Kidney epithelial cell (primary cell): ENCODE results near the gene EHF. TPM values are rescaled to one million over a fixed set of nuclear protein-coding genes. Genes with fewer than 3 reads are reported as not detected.
"Not testable (repeated sequence)": the region's sequence is repeated elsewhere in the genome, so short reads cannot be mapped to it uniquely, and the experiment has no call there.

ENCODE experiments used
- DNase-seq: peaks from one replicate; pipeline ENCODE4 v3.0.0-alpha.2; 2010; ENCODE audit warnings: low read depth
- H3K27me3 ChIP-seq: 2 replicates; pipeline ENCODE4 v1.6.0; 2011; ENCODE audit warnings: low read length; ENCODE audit not compliant: control insufficient read depth, insufficient read depth
- H3K36me3 ChIP-seq: 2 replicates; pipeline ENCODE4 v1.5.1; 2011; ENCODE audit warnings: low read length; ENCODE audit not compliant: control insufficient read depth, insufficient read depth
- H3K4me3 ChIP-seq: 2 replicates; pipeline ENCODE4 v1.5.1; 2011; ENCODE audit warnings: low read depth, mild to moderate bottlenecking, control low read depth, low read length
- total RNA-seq: library from RNA; depleted of rRNA; stranded (reverse); fragments of >200 nt; gene quantifications from 2 replicates; pipeline ENCODE4 v1.2.3, GENCODE V29; 2015
- TF ChIP-seq, protein P1 (sequence below): IDR thresholded peaks from 2 replicates; pipeline ENCODE4 v1.5.1; 2011; ENCODE audit warnings: mild to moderate bottlenecking, moderate library complexity, low read length, control low read depth, inconsistent platforms; ENCODE audit not compliant: insufficient read depth, poor library complexity, severe bottlenecking

Gene EHF
- total RNA-seq, 1 donor from 2014 or later = 45.8 TPM

DNA sequence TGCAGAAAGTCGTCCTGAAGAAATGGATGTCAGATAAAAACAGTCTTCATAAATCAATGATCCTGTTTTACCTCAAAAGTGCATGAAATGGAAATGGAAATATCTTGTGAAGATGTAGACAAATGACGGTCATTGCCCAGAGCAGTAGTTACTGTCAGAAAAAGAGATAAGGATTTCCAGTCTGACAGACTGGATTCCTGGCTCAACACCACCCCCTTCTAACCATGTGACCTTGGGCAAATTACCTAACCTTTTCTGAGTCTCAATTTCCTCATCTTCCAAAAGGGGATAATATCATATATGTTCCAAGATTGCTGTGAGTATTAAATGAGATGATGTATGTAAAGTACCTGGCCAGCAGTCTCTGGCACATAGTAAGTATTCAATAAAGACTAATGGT, 32.9 kb upstream of the EHF start:
- no peaks in the 10 kb centered on the region for H3K36me3 ChIP-seq
- no peak overlapping the region for H3K4me3 ChIP-seq
- no peaks in the 10 kb centered on the region for H3K27me3 ChIP-seq
- DNase-seq = no peak
- TF ChIP-seq, protein P1, sequence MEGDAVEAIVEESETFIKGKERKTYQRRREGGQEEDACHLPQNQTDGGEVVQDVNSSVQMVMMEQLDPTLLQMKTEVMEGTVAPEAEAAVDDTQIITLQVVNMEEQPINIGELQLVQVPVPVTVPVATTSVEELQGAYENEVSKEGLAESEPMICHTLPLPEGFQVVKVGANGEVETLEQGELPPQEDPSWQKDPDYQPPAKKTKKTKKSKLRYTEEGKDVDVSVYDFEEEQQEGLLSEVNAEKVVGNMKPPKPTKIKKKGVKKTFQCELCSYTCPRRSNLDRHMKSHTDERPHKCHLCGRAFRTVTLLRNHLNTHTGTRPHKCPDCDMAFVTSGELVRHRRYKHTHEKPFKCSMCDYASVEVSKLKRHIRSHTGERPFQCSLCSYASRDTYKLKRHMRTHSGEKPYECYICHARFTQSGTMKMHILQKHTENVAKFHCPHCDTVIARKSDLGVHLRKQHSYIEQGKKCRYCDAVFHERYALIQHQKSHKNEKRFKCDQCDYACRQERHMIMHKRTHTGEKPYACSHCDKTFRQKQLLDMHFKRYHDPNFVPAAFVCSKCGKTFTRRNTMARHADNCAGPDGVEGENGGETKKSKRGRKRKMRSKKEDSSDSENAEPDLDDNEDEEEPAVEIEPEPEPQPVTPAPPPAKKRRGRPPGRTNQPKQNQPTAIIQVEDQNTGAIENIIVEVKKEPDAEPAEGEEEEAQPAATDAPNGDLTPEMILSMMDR = no peak

GRCh38 chr11:34588701-34589100, 32.2 kb upstream of the EHF start:
- TF ChIP-seq, protein P1 = no peak
- H3K36me3 ChIP-seq = no peaks in the 10 kb centered on the region
- no peak for DNase-seq

GRCh38 chr11:34589177-34589576, 31.7 kb upstream of the EHF start:
- H3K36me3 ChIP-seq, H3K27me3 ChIP-seq, DNase-seq, H3K4me3 ChIP-seq: not testable (repeated sequence)

More at GRCh38 chr11:34588701-34589100, 32.2 kb upstream of the EHF start:
- no peak overlapping the region for H3K4me3 ChIP-seq
- H3K27me3 ChIP-seq = no peaks in the 10 kb centered on the region

DNA sequence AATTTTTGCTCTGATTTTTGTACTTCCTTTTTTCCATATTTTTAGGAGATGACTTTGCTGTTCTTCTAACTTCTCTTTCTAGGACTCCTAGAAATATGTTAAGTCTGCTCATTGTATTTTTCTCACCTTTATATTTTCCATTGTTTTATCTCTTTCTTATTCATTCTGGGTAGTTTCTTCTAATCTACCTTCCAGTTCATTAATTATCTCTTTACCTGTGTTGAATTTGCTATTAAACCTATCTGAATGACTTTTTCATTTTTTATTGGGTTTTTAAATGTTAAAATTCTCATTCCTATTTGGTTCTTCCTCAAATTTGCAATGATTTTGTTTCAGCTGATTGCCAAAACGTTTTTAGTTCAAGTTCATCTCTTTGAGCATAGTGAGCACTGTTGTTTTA, 27.8 kb upstream of the EHF start:
- Histone ChIP-seq H3K27me3 (no peaks in the 10 kb centered on the region), H3K4me3 (no peak overlapping the region), H3K36me3 (no peaks in the 10 kb centered on the region)
- DNase-seq = no peak
- TF ChIP-seq, protein P1 = no peak

DNA sequence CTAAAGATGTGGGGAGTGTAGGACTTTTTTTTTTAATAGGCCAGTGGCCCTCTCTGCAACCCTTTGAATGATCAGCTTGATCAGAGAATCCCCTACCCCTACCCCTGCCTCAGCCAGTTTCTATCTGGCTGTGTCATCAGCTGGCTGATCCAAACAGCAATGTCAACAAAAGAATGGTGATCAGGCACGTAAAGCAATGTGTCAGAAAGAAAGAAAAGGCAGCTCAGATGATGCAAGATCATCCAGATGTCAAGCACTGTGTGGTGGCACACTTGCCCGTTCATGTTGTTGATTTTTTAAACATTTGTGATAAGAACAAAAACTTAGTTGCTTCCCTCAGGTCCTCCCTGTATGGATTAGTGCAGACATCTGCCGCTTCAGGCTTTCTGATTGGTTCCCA, 26.3 kb upstream of the EHF start:
- DNase-seq = no peak
- TF ChIP-seq, protein P1 = no peak
- H3K4me3 ChIP-seq = no peak overlapping the region
- no peaks in the 10 kb centered on the region for H3K36me3 ChIP-seq
- no peaks in the 10 kb centered on the region for H3K27me3 ChIP-seq

- Histone ChIP-seq H3K4me3 (no peak overlapping the region), H3K27me3 (no peaks in the 10 kb centered on the region), H3K36me3 (no peaks in the 10 kb centered on the region)
- TF ChIP-seq, protein P1 = no peak
- DNase-seq = no peak
These were observed 25.5 kb upstream of the EHF start for GRCh38 chr11:34595391-34595790.
